ENCODE data around the gene CGB7.
A peak's percentile ranks its signal among the peaks of the same experiment; 100 is the strongest.

CGB7 gene

GRCh38 chr19:49057636-49058234 is at the start of gene CGB7:
Gene CGB7 (minus strand): TSS chr19:49057749. CDS start chr19:49055375, 2,374 bp downstream.
- H3K27ac ChIP-seq, result peak within 1 kb of the TSS; percentile 78
- CTCF ChIA-PET, result interaction anchor here (0.6 kb wide), 1 partner anchor 50 kb away, joined by 4 read pairs; no protein-coding TSS in a partner anchor
- POLR2A ChIA-PET (ENCODE audit: low non-redundant PET), result interaction anchor here (0.5 to 0.6 kb wide), 3 partner anchors 64 to 292 kb away, joined by 3 to 11 read pairs (median 7); partner anchors contain the start of gene RUVBL2

GRCh38 chr19:49106648-49107135 is 49.1 kb upstream of the CGB7 start:
- DNase-seq (ENCODE audit: low spot score), result no peak
- POLR2A ChIA-PET (ENCODE audit: low non-redundant PET), result no interaction called here
- peak; percentile 85 for TF ChIP-seq CTCF (conservative IDR thresholded peaks at IDR 0.05; ENCODE audit: low read depth)

More at GRCh38 chr19:49057636-49058234, at the start of gene CGB7:
- no peak for TF ChIP-seq CTCF (conservative IDR thresholded peaks at IDR 0.05; ENCODE audit: low read depth)
- DNase-seq (ENCODE audit: low spot score), result peak; percentile 83

DNA sequence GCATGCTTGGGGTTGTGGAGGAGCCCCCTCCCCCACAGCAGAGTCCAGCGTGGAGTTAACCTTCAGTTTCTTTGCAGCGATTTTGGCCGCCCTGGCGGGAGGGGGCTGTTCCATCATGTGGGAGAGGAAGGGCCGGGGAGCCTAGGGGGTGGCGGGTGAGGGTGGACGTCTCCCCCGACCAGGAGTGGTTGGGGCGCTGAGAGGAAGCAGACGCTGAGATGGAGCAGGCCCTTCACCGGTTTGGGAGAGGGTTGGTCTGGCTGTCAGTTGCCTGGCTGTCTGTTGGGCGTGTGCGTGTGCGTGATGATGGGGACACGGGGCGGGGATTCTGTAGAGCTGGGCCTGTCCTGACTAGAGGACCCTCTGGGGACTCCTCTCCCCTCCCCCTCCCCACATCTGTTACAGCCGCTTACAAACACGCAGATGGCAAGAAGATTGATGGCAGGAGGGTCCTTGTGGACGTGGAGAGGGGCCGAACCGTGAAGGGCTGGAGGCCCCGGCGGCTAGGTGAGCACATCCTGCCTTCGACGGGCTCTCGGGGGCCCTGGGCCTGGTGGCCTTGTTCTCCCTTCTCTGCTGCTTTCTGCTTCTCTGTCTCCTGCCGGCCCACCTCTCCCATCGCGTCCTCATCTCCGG is 46.8 kb upstream of the CGB7 start:
- ChIA-PET POLR2A (ENCODE audit: low non-redundant PET) (no interaction called here), CTCF (no interaction called here)
- H3K27ac ChIP-seq, result peak overlapping the region; percentile 40
- no peak for DNase-seq (ENCODE audit: low spot score)
- no peak for TF ChIP-seq CTCF (conservative IDR thresholded peaks at IDR 0.05; ENCODE audit: low read depth)

More at GRCh38 chr19:49106648-49107135, 49.1 kb upstream of the CGB7 start:
- peak overlapping the region; percentile 17; the same call in 1 of the 2 replicates for H3K27ac ChIP-seq
- CTCF ChIA-PET, result interaction anchor here (0.6 to 1.7 kb wide), 6 partner anchors 10 to 507 kb away, joined by 3 to 10 read pairs (median 4); partner anchors contain the start of gene PPFIA3

GRCh38 chr19:49103331-49104085 is 46.0 kb upstream of the CGB7 start:
- CTCF ChIA-PET, result no interaction called here
- peak overlapping the region; percentile 40 for H3K27ac ChIP-seq
- no peak for TF ChIP-seq CTCF (conservative IDR thresholded peaks at IDR 0.05; ENCODE audit: low read depth)
- no peak for DNase-seq (ENCODE audit: low spot score)
- POLR2A ChIA-PET (ENCODE audit: low non-redundant PET), result no interaction called here

- no peak for DNase-seq (ENCODE audit: low spot score)
- peak overlapping the region; percentile 34 for H3K27ac ChIP-seq
- POLR2A ChIA-PET (ENCODE audit: low non-redundant PET), result no interaction called here
- CTCF ChIA-PET, result no interaction called here
- TF ChIP-seq CTCF (conservative IDR thresholded peaks at IDR 0.05; ENCODE audit: low read depth), result no peak
Observed at GRCh38 chr19:49102303-49102702, 44.8 kb upstream of the CGB7 start.

DNA sequence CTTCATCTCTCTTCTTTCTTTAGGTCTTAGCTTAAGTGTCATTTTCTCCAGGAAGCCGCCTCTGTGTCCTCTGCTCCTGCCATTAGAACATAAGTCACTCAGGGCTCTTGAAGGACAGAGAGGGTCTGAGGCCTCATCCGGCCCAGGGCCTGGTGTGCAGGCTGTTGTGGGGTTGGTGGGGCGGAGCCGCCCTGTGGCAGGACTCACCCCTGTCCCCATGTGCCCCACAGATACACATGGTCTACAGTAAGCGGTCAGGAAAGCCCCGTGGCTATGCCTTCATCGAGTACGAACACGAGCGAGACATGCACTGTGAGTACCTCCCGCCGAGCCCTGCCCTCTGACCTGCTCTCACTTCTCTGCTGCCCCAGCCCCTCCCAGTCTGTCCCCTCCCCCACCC is 43.6 kb upstream of the CGB7 start:
- POLR2A ChIA-PET (ENCODE audit: low non-redundant PET), result no interaction called here
- no peak for DNase-seq (ENCODE audit: low spot score)
- CTCF ChIA-PET, result no interaction called here
- no peak for TF ChIP-seq CTCF (conservative IDR thresholded peaks at IDR 0.05; ENCODE audit: low read depth)
- H3K27ac ChIP-seq, result peak overlapping the region; percentile 31

Measured in RWPE1 (cell line).